HEK293 (cell line): Measurements from ENCODE around the gene ASB6.

Experiments
- CTCF ChIA-PET: fragments of 350-600 bp; formaldehyde crosslinking; extraction: SDS; loops from one replicate; lab custom pipeline; 2021; ENCODE audit warnings: antibody characterized with exemption; lab: Yijun Ruan, JAX
- POLR2A ChIA-PET: fragments of 300-600 bp; formaldehyde crosslinking; extraction: SDS; loops from one replicate; lab custom pipeline; 2020; ENCODE audit warnings: antibody characterized with exemption, inconsistent platforms; lab: Yijun Ruan, JAX
- H3K27ac ChIP-seq: fragments of 200-500 bp; sonication (Bioruptor generic); 2 replicates; pipeline ENCODE4 v1.5.1; 2014; ENCODE audit warnings: low read depth, low read length, control low read depth, inconsistent platforms; ENCODE audit errors: extremely low read depth
- H3K36me3 ChIP-seq, 2 experiments: fragments of 200-500 bp in 1 of 2; sonication (Bioruptor generic) in 1 of 2; 1 replicate in 1 of 2; 2 replicates in 1 of 2; pipeline ENCODE4 v1.5.1; 2014 to 2017; ENCODE audit warnings: inconsistent platforms in 2 of 2, low read length in 2 of 2; ENCODE audit not compliant: control insufficient read depth in 2 of 2, insufficient read depth in 1 of 2
- H3K4me1 ChIP-seq: fragments of 200-500 bp; sonication (Bioruptor generic); 2 replicates; pipeline ENCODE4 v1.5.1; 2014; ENCODE audit warnings: mild to moderate bottlenecking, low read length, inconsistent platforms; ENCODE audit not compliant: control insufficient read depth, insufficient read depth
- H3K4me3 ChIP-seq: 2 replicates; pipeline ENCODE4 v1.5.1; 2011; ENCODE audit warnings: low read depth, mild to moderate bottlenecking, control low read depth, low read length, moderate library complexity
- H3K9me3 ChIP-seq: fragments of 200-500 bp; sonication (Bioruptor generic); 2 replicates; pipeline ENCODE4 v1.5.1; 2014; ENCODE audit warnings: low read depth, low read length, inconsistent platforms; ENCODE audit not compliant: control insufficient read depth, insufficient read depth
- ELK4 ChIP-seq: IDR thresholded peaks from 2 replicates; pipeline ENCODE4 v1.6.1; 2011; ENCODE audit warnings: mild to moderate bottlenecking, low read depth, low read length, borderline replicate concordance
- MYNN ChIP-seq: fragments of 450-650 bp; formaldehyde crosslinking; IDR thresholded peaks from 2 replicates; pipeline ENCODE4 v1.5.1; 2016; ENCODE audit warnings: missing biosample characterization, missing genetic modification characterization, borderline replicate concordance
- PRDM1 ChIP-seq: fragments of 450-650 bp; formaldehyde crosslinking; IDR thresholded peaks from 2 replicates; pipeline ENCODE4; 2016; ENCODE audit warnings: missing biosample characterization, missing genetic modification characterization
- ZBTB49 ChIP-seq: fragments of 450-650 bp; formaldehyde crosslinking; IDR thresholded peaks from 2 replicates; pipeline ENCODE4 v1.5.1; 2016; ENCODE audit warnings: missing biosample characterization, missing genetic modification characterization, low read depth
- ZFHX2 ChIP-seq: fragments of 450-650 bp; formaldehyde crosslinking; conservative IDR thresholded peaks from 2 replicates; pipeline ENCODE4 v1.5.1; 2016; ENCODE audit warnings: missing biosample characterization, missing genetic modification characterization
- ZNF112 ChIP-seq: fragments of 450-650 bp; formaldehyde crosslinking; IDR thresholded peaks from 2 replicates; pipeline ENCODE4 v1.5.0; 2017; ENCODE audit warnings: missing biosample characterization, missing genetic modification characterization
- ZNF16 ChIP-seq: fragments of 450-650 bp; formaldehyde crosslinking; IDR thresholded peaks from 2 replicates; pipeline ENCODE4 v1.5.1; 2016; ENCODE audit warnings: low read depth, missing biosample characterization, missing genetic modification characterization
- ZNF169 ChIP-seq: fragments of 450-650 bp; formaldehyde crosslinking; IDR thresholded peaks from 2 replicates; pipeline ENCODE4 v1.5.1; 2016; ENCODE audit warnings: missing biosample characterization, missing genetic modification characterization
- ZNF266 ChIP-seq: fragments of 450-650 bp; formaldehyde crosslinking; IDR thresholded peaks from 2 replicates; pipeline ENCODE4 v1.5.1; 2016; ENCODE audit warnings: missing biosample characterization, missing genetic modification characterization, low read depth
- ZNF473 ChIP-seq: fragments of 450-650 bp; formaldehyde crosslinking; IDR thresholded peaks from 2 replicates; pipeline ENCODE4 v1.5.1; 2017; ENCODE audit warnings: missing biosample characterization, missing genetic modification characterization
- ZNF501 ChIP-seq: fragments of 450-650 bp; formaldehyde crosslinking; IDR thresholded peaks from 2 replicates; pipeline ENCODE4 v1.5.1; 2016; ENCODE audit warnings: missing biosample characterization, missing genetic modification characterization
- ZNF513 ChIP-seq: fragments of 450-650 bp; IDR thresholded peaks from 2 replicates; pipeline ENCODE4 v1.5.1; 2018; ENCODE audit warnings: missing biosample characterization, missing genetic modification characterization
- ZNF521 ChIP-seq: fragments of 450-650 bp; formaldehyde crosslinking; IDR thresholded peaks from 2 replicates; pipeline ENCODE4 v1.5.1; 2017; ENCODE audit warnings: missing biosample characterization, mild to moderate bottlenecking, missing genetic modification characterization
- ZNF558 ChIP-seq: fragments of 450-650 bp; formaldehyde crosslinking; IDR thresholded peaks from 2 replicates; pipeline ENCODE4 v1.5.1; 2016; ENCODE audit warnings: missing biosample characterization, missing genetic modification characterization
- ZNF561 ChIP-seq: fragments of 450-650 bp; IDR thresholded peaks from 2 replicates; pipeline ENCODE4 v1.5.1; 2018; ENCODE audit warnings: missing biosample characterization, missing genetic modification characterization, borderline replicate concordance
- ZNF658 ChIP-seq: fragments of 450-650 bp; formaldehyde crosslinking; IDR thresholded peaks from 2 replicates; pipeline ENCODE4; 2016; ENCODE audit warnings: missing biosample characterization, missing genetic modification characterization
- ZNF664 ChIP-seq: fragments of 450-650 bp; formaldehyde crosslinking; IDR thresholded peaks from 2 replicates; pipeline ENCODE4 v1.5.1; 2016; ENCODE audit warnings: missing biosample characterization, missing genetic modification characterization
- TF ChIP-seq, protein P1 (sequence below): fragments of 450-650 bp; formaldehyde crosslinking; IDR thresholded peaks from 2 replicates; pipeline ENCODE4; 2016; ENCODE audit warnings: missing biosample characterization, missing genetic modification characterization
- TF ChIP-seq, protein P2 (sequence below): fragments of 450-650 bp; formaldehyde crosslinking; IDR thresholded peaks from 2 replicates; pipeline ENCODE4 v1.5.1; 2016; ENCODE audit warnings: missing biosample characterization, missing genetic modification characterization, low read depth

Gene ASB6

GRCh38 chr9:129623331-129623730 lies 18.6 kb downstream of the ASB6 start:
- ChIA-PET POLR2A (interaction anchor here (1.4 kb wide), 1 partner anchor 492 kb away, joined by 7 read pairs; no protein-coding TSS in a partner anchor), CTCF (interaction anchor here (0.6 to 23.4 kb wide), 18 partner anchors 11 to 594 kb away, joined by 3 to 507 read pairs (median 6); partner anchors contain the start of gene IER5L)
- Histone ChIP-seq H3K27ac (no peak overlapping the region), H3K4me3 (no peak overlapping the region), H3K4me1 (peaks cover 3% of the 10 kb centered on the region; the same call in 1 of the 2 replicates), H3K9me3 (no peaks in the 10 kb centered on the region), H3K36me3 (peaks cover 0 to 10% of the 10 kb centered on the region in 2 experiments; a peak in 1 of 3 replicates)
- no peak for TF ChIP-seq MYNN (tag by site-specific recombination)
- no peak for TF ChIP-seq ZNF112
- no peak for TF ChIP-seq ZNF501 (tag by site-specific recombination)
- TF ChIP-seq ZNF473 (tag by site-specific recombination) = no peak
- TF ChIP-seq, protein P1, sequence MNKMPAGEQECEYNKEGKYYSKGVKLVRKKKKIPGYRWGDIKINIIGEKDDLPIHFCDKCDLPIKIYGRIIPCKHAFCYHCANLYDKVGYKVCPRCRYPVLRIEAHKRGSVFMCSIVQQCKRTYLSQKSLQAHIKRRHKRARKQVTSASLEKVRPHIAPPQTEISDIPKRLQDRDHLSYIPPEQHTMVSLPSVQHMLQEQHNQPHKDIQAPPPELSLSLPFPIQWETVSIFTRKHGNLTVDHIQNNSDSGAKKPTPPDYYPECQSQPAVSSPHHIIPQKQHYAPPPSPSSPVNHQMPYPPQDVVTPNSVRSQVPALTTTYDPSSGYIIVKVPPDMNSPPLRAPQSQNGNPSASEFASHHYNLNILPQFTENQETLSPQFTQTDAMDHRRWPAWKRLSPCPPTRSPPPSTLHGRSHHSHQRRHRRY = no peak
- TF ChIP-seq, all 188 proteins: peak for 0

DNA sequence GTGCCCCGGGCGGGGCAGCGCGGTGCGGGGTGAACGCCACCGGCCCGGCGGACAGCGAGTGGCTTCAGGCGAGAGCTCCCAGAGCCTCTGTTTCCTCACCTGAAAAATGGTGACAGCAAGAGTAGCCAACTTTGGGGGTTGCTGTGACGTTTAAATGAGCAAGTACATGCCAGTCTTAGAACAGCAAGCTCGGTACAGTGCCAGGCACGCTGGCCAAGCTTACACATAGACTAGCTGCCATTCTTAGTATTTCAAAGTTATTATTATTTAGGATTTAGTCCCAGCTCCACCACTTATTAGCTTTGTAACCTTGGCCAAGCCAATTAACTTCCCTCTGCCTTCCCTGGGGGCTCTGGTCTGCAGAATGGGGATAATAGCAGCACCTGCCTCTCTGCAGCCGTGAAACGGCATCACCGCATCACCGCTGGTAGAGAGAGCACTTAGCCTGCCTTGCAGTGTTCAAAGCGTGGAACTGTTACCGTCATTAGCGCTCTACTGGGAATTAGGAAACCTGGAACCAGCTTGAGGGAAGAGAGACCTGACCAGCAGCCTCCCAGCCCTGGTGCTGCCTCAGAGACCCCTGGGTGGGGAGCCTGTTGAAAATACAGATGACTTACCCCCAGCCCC lies 21.2 kb downstream of the ASB6 start, which contains the start of gene C9orf50:
TSS of gene C9orf50 (minus strand) at position 433 of the 627 bp plus-strand sequence. CDS start 527 bp downstream, outside the sequence.
- Histone ChIP-seq H3K9me3 (no peaks in the 10 kb centered on the region), H3K36me3 (no peaks in the 10 kb centered on the region), H3K4me3 (peak within 1 kb of the TSS; percentile 36), H3K27ac (peak within 1 kb of the TSS; percentile 51; the same call in 1 of the 2 replicates), H3K4me1 (no peaks in the 10 kb centered on the region; the same call in 1 of the 2 replicates)
- CTCF ChIA-PET = interaction anchor here (0.6 to 23.4 kb wide), 15 partner anchors 8 to 1185 kb away, joined by 3 to 507 read pairs (median 3); no protein-coding TSS in a partner anchor
- POLR2A ChIA-PET = interaction anchor here (1.1 to 1.5 kb wide), 2 partner anchors 443 to 508 kb away, joined by 3 to 10 read pairs; partner anchors contain the start of gene IER5L
- TF ChIP-seq ZNF513 (tag by site-specific recombination) (no peak), ZNF266 (no peak), ZNF664 (tag by site-specific recombination) (peak; percentile 99), ZNF558 (tag by site-specific recombination) (no peak), ZFHX2 (tag by site-specific recombination) (peak; percentile 2; the same call in 1 of the 2 replicates), ZNF16 (no peak), ZNF521 (tag by site-specific recombination) (no peak), ZNF561 (no peak), PRDM1 (no peak), ELK4 (no peak), ZNF169 (tag by site-specific recombination) (no peak), ZBTB49 (tag by site-specific recombination) (no peak), ZNF473 (tag by site-specific recombination) (no peak), ZNF658 (no peak)
- TF ChIP-seq, protein P2, sequence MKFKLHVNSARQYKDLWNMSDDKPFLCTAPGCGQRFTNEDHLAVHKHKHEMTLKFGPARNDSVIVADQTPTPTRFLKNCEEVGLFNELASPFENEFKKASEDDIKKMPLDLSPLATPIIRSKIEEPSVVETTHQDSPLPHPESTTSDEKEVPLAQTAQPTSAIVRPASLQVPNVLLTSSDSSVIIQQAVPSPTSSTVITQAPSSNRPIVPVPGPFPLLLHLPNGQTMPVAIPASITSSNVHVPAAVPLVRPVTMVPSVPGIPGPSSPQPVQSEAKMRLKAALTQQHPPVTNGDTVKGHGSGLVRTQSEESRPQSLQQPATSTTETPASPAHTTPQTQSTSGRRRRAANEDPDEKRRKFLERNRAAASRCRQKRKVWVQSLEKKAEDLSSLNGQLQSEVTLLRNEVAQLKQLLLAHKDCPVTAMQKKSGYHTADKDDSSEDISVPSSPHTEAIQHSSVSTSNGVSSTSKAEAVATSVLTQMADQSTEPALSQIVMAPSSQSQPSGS (tag by site-specific recombination) = no peak
